Uterus (tissue), 2 donors: ENCODE measurements around the gene ADAMTS2.

Experiments
- POLR2A ChIP-seq, 2 donors: fragments of 450-650 bp; IDR thresholded peaks; one replicate each; pipeline ENCODE4 v1.6.1; 2016; ENCODE audit warnings: antibody characterized with exemption in 2 of 2, mild to moderate bottlenecking in 1 of 2, moderate library complexity in 1 of 2
- TF ChIP-seq, protein P1 (sequence below), 4 experiments: fragments of 200-600 bp in 2 of 4; fragments of 450-650 bp in 2 of 4; sonication (generic) in 2 of 4; IDR thresholded peaks; one replicate each; pipeline ENCODE4 v1.5.1; 2016 to 2019; ENCODE audit warnings: antibody characterized with exemption in 4 of 4, mild to moderate bottlenecking in 2 of 4, moderate library complexity in 1 of 4

DNA sequence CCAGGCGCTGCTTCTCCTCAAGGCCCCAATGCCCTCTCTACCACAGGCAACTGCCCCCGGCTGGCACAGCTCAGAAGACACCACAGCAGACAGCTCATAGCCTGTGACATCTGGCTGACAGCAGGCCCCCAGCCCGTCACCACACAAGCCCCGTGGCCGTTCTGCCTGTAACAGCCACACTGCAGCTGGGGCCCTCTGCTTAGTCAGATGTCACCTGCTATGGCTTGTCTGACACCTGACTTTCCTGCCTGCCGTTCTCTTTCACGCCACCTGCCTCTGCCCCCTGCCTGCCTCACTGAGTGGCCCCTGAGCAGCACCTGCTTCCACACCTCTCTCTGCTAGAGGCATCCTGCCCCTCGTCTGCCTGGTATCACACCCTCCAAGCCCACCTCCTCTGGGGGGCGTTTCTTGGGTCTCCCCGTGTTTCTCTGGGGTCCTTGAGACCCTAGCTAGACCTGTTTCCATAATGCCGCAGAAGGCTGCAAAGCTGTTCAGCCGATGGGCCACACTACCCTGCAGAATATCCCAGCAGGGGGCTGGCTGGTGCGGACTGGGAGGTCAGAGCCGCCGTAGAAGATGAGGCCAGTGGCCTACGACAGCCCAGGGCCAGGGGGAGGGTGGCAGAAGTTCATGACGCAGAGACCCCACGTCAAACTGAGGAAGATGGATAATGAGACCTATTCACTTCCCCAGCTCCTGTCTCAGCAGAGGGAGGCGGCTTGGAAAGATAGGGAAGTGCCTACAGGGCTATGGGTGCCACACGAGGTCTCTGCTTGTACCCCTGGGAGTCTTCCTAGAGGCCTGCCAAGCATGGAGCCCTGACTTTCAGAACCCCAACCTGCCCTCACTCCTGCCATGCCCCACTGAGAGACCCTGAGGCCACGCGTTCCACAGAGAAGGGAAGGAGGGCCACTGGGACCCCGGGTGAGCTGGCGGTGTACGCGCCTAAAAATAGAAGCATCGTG is 190.0 kb downstream of the ADAMTS2 start:
- no peak for TF ChIP-seq POLR2A (IDR thresholded peaks at IDR 0.05)
- TF ChIP-seq, protein P1, sequence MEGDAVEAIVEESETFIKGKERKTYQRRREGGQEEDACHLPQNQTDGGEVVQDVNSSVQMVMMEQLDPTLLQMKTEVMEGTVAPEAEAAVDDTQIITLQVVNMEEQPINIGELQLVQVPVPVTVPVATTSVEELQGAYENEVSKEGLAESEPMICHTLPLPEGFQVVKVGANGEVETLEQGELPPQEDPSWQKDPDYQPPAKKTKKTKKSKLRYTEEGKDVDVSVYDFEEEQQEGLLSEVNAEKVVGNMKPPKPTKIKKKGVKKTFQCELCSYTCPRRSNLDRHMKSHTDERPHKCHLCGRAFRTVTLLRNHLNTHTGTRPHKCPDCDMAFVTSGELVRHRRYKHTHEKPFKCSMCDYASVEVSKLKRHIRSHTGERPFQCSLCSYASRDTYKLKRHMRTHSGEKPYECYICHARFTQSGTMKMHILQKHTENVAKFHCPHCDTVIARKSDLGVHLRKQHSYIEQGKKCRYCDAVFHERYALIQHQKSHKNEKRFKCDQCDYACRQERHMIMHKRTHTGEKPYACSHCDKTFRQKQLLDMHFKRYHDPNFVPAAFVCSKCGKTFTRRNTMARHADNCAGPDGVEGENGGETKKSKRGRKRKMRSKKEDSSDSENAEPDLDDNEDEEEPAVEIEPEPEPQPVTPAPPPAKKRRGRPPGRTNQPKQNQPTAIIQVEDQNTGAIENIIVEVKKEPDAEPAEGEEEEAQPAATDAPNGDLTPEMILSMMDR (IDR thresholded peaks at IDR 0.05) = no peak
